B cell (primary cell): ENCODE data around the gene GALNT18.

Experiments used
- CTCF ChIP-seq: fragments of 200-600 bp; IDR thresholded peaks from one replicate; pipeline ENCODE4 v1.8.0; 2022; ENCODE audit warnings: antibody characterized with exemption, mild to moderate bottlenecking
- EZH2 ChIP-seq: IDR thresholded peaks from 2 replicates; pipeline ENCODE4 v1.6.1; 2012; ENCODE audit warnings: borderline replicate concordance, low read depth, mild to moderate bottlenecking, moderate library complexity, low read length; ENCODE audit not compliant: insufficient read depth, poor library complexity, severe bottlenecking

GRCh38 chr11:11348303-11348702 is 273.5 kb downstream of the GALNT18 start:
- TF ChIP-seq CTCF, result no peak
- TF ChIP-seq EZH2, result no peak
